Right cardiac atrium (tissue), 5 donors: Measurements from ENCODE around the gene OR6B2. TPM values are rescaled to one million over a fixed set of nuclear protein-coding genes. Genes with fewer than 3 reads are reported as not detected.
A peak's percentile ranks its signal among the peaks of the same experiment; 100 is the strongest.

Experiments
- ATAC-seq, 2 donors: fragments of 200-7000 bp; cut with Tn5 transposase; one replicate each; pipeline versions ENCODE4 v1.8.0 to v1.9.1; 2020; ENCODE audit warnings: moderate library complexity in 2 of 2, mild to moderate bottlenecking in 1 of 2
- DNase-seq, 3 donors: peaks; one replicate each; pipeline ENCODE4 v3.0.0-alpha.2; 2020
- H3K27ac ChIP-seq: one replicate; pipeline ENCODE4 v1.5.1; 2013; ENCODE audit warnings: mild to moderate bottlenecking, low read length, control low read depth, moderate library complexity
- H3K27me3 ChIP-seq: one replicate; pipeline ENCODE4 v1.6.1; 2013; ENCODE audit not compliant: control insufficient read depth, insufficient read depth
- H3K4me1 ChIP-seq: one replicate; pipeline ENCODE4 v1.6.1; 2013; ENCODE audit warnings: low read length; ENCODE audit not compliant: control insufficient read depth, insufficient read depth
- H3K4me3 ChIP-seq: one replicate; pipeline ENCODE4 v1.5.1; 2013; ENCODE audit warnings: low read length, control low read depth
- H3K9me3 ChIP-seq: one replicate; pipeline ENCODE4 v1.6.1; 2013; ENCODE audit warnings: low read length; ENCODE audit not compliant: control insufficient read depth
- WGBS: extraction: QIAGEN DNeasy Blood & Tissue Kit; methylation state at CpG from one replicate; pipeline ENCODE4 v1.1.7; 2013; 5-methylcytosine and 5-hydroxymethylcytosine counted together
- intact Hi-C, 4 donors: fragments of 100-400 bp; cut with DNase I; formaldehyde crosslinking; loops; one replicate each; pipeline versions ENCODE4 v1.11.0 to v1.14.0; 2022 to 2023
- long read RNA-seq, 4 donors: library from polyadenylated mRNA; unstranded; transcript quantifications; one replicate each; pipeline ENCODE4 v2.0.0, GENCODE V29; 2020 to 2021
- polyA plus RNA-seq: library from polyadenylated mRNA; stranded (reverse); fragments of 200-250 nt; gene quantifications from one replicate; pipeline ENCODE4 v1.2.3, GENCODE V29; 2013
- total RNA-seq, 4 donors: library from RNA; stranded (reverse); fragmentation: NEBNext Ultra II Directional; extraction: Animal tissue kit (Norgen Biotek cat#: 25700); gene quantifications; one replicate each; pipeline ENCODE4 v1.2.1, GENCODE V29; 2021
- donor health status: healthy with polysubstance abuse.
- donor health status: DM: no; HTN: yes; CAD: no.
- donor health status: DM: no; HTN: no; CAD: no.
- donor health status: DM: no; HTN: yes; CAD: no; lungs with severe emphysema.
- donor health status: DM: yes; HTN: yes; CAD: no.

Gene OR6B2
- not detected for total RNA-seq
- polyA plus RNA-seq: not detected
- long read RNA-seq, donor 1: 0 reads
- long read RNA-seq, donor 2: 0 reads
- long read RNA-seq, donor 3: 0 reads
- long read RNA-seq, donor 4: 0 reads

GRCh38 chr2:240030379-240031094 lies at the start of gene OR6B2:
Gene OR6B2 (minus strand): TSS chr2:240030429. CDS start chr2:240030429, 0 bp downstream.
- Histone ChIP-seq H3K27ac (no peak within 1 kb of the TSS), H3K4me3 (no peak within 1 kb of the TSS), H3K27me3 (no peaks in the 10 kb centered on the region), H3K9me3 (no peaks in the 10 kb centered on the region), H3K4me1 (no peaks in the 10 kb centered on the region)
- no peak for ATAC-seq
- WGBS: 61% methylated on average over 6 of the region's 6 CpGs
- intact Hi-C loops: no loop called here
- peak in 1 of 3 donors; percentile 16 for DNase-seq

- DNase-seq: no peak
- Histone ChIP-seq H3K27ac (no peak overlapping the region), H3K4me1 (no peaks in the 10 kb centered on the region), H3K9me3 (no peaks in the 10 kb centered on the region), H3K4me3 (no peak overlapping the region), H3K27me3 (no peaks in the 10 kb centered on the region)
- intact Hi-C loops: no loop called here
- 50% methylated on average over 2 of the region's 2 CpGs for WGBS
- ATAC-seq: no peak
These were observed 48.4 kb upstream of the OR6B2 start for GRCh38 chr2:240078631-240079030.

- intact Hi-C loops: no loop called here
- H3K4me1 ChIP-seq: no peaks in the 10 kb centered on the region
- DNase-seq (no peak), ATAC-seq (no peak)
- no peaks in the 10 kb centered on the region for H3K9me3 ChIP-seq
- no peak overlapping the region for H3K4me3 ChIP-seq
- no peak overlapping the region for H3K27ac ChIP-seq
- no peaks in the 10 kb centered on the region for H3K27me3 ChIP-seq
These were observed 47.2 kb upstream of the OR6B2 start for GRCh38 chr2:240077442-240077841.

- no peak overlapping the region for H3K27ac ChIP-seq
- intact Hi-C loops: no loop called here
- WGBS: 38% methylated on average over 5 of the region's 5 CpGs
These were observed 44.3 kb upstream of the OR6B2 start for GRCh38 chr2:240074545-240074944.

GRCh38 chr2:240070907-240071306 lies 40.7 kb upstream of the OR6B2 start:
- no peaks in the 10 kb centered on the region for H3K27me3 ChIP-seq
- 85% methylated on average over 3 of the region's 3 CpGs for WGBS
- DNase-seq (no peak), ATAC-seq (no peak)
- no peak overlapping the region for H3K4me3 ChIP-seq
- intact Hi-C loops: no loop called here
- H3K4me1 ChIP-seq: no peaks in the 10 kb centered on the region
- H3K9me3 ChIP-seq: no peaks in the 10 kb centered on the region
- H3K27ac ChIP-seq: no peak overlapping the region

More at GRCh38 chr2:240074545-240074944, 44.3 kb upstream of the OR6B2 start:
- Histone ChIP-seq H3K4me1 (no peaks in the 10 kb centered on the region), H3K27me3 (no peaks in the 10 kb centered on the region), H3K9me3 (no peaks in the 10 kb centered on the region), H3K4me3 (no peak overlapping the region)
- ATAC-seq (no peak), DNase-seq (no peak)

- intact Hi-C loops: no loop called here
- ATAC-seq (no peak), DNase-seq (no peak)
- H3K27me3 ChIP-seq: no peaks in the 10 kb centered on the region
- no peak overlapping the region for H3K27ac ChIP-seq
- no peaks in the 10 kb centered on the region for H3K9me3 ChIP-seq
- H3K4me1 ChIP-seq: no peaks in the 10 kb centered on the region
- H3K4me3 ChIP-seq: no peak overlapping the region
- WGBS: 79% methylated on average over 1 of the region's 1 CpG
These were observed 39.6 kb upstream of the OR6B2 start for GRCh38 chr2:240069829-240070228.

- DNase-seq: no peak
- intact Hi-C loops: no loop called here
These were observed 38.0 kb upstream of the OR6B2 start for GRCh38 chr2:240068193-240068592.

GRCh38 chr2:240066489-240066888 lies 36.3 kb upstream of the OR6B2 start:
- 62% methylated on average over 5 of the region's 5 CpGs for WGBS
- H3K9me3 ChIP-seq: no peaks in the 10 kb centered on the region
- intact Hi-C loops: no loop called here

More at GRCh38 chr2:240068193-240068592, 38.0 kb upstream of the OR6B2 start:
- Histone ChIP-seq H3K4me3 (no peak overlapping the region), H3K27ac (no peak overlapping the region), H3K4me1 (no peaks in the 10 kb centered on the region), H3K27me3 (no peaks in the 10 kb centered on the region), H3K9me3 (no peaks in the 10 kb centered on the region)
- ATAC-seq: no peak
- 93% methylated on average over 1 of the region's 1 CpG for WGBS

GRCh38 chr2:240064898-240065297 lies 34.7 kb upstream of the OR6B2 start:
- Histone ChIP-seq H3K27me3 (no peaks in the 10 kb centered on the region), H3K27ac (no peak overlapping the region), H3K4me3 (no peak overlapping the region), H3K9me3 (no peaks in the 10 kb centered on the region), H3K4me1 (no peaks in the 10 kb centered on the region)
- ATAC-seq: no peak
- intact Hi-C loops: loop anchor here in 2 of 4 donors (5.0 kb wide), 1 partner anchor 77 kb away; the partner anchor contains the start of gene OTOS (in 2 of the 2)
- WGBS: 84% methylated on average over 4 of the region's 4 CpGs
- no peak for DNase-seq

More at GRCh38 chr2:240066489-240066888, 36.3 kb upstream of the OR6B2 start:
- DNase-seq: no peak
- Histone ChIP-seq H3K4me3 (no peak overlapping the region), H3K27ac (no peak overlapping the region), H3K4me1 (no peaks in the 10 kb centered on the region), H3K27me3 (no peaks in the 10 kb centered on the region)
- no peak for ATAC-seq

- no peak for DNase-seq
- Histone ChIP-seq H3K27ac (no peak overlapping the region), H3K9me3 (no peaks in the 10 kb centered on the region), H3K4me3 (no peak overlapping the region), H3K4me1 (no peaks in the 10 kb centered on the region), H3K27me3 (no peaks in the 10 kb centered on the region)
- peak in 1 of 2 donors; percentile 69 for ATAC-seq
- intact Hi-C loops: loop anchor here (1.0 to 5.0 kb wide), 3 partner anchors 81 to 82 kb away; partner anchors contain the start of gene OTOS (in 2 of the 4)
- WGBS: 44% methylated on average over 4 of the region's 4 CpGs
These were observed 30.9 kb upstream of the OR6B2 start for GRCh38 chr2:240060977-240061591.

GRCh38 chr2:240056678-240057077 lies 26.4 kb upstream of the OR6B2 start:
- no peak for ATAC-seq
- Histone ChIP-seq H3K4me3 (no peak overlapping the region), H3K27me3 (no peaks in the 10 kb centered on the region), H3K9me3 (no peaks in the 10 kb centered on the region), H3K27ac (no peak overlapping the region), H3K4me1 (no peaks in the 10 kb centered on the region)
- peak in 1 of 3 donors; percentile 28 for DNase-seq
- intact Hi-C loops: no loop called here
- WGBS: 85% methylated on average over 11 of the region's 11 CpGs
